HTERT RPE-1 (cell line): ENCODE measurements around the gene TOR1AIP2.

Source experiments
- in situ Hi-C: fragments of 300-500 bp; cut with MboI; formaldehyde crosslinking; loops from 4 replicates; pipeline ENCODE4 v1.14.3; 2020; ENCODE audit warnings: low sequenced_read_pairs

The TOR1AIP2 gene

DNA sequence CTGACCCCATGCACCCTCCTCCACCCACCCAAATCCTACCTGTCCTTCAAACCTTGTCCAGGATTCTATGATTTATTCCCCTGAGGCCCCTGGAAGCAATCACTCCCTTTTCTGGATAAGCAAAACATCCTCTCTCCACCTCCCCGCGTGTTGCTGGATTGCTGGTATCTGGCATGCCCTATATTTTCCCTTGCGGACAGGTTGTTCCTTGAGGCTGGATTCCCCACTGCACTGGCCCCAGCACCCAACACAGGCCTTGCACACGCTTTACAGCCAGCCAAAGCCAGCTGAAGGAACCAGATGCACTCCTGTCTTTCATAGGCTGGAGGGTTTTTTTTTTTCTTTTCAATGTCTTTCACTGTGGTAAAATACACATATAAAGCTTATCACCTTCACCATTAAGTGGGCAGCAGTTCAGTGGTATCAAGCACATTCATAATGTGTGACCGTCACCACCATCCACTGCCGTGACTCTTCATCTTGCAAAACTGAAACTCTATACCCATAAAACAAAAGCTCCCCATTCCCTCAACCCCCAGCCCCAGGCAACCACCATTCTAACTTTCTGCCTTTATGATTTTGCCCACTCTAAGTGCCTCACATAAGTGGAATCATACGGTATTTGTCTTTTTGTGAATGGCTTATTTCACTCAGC, 50.9 kb downstream of the TOR1AIP2 start:
- in situ Hi-C loops: no loop called here

DNA sequence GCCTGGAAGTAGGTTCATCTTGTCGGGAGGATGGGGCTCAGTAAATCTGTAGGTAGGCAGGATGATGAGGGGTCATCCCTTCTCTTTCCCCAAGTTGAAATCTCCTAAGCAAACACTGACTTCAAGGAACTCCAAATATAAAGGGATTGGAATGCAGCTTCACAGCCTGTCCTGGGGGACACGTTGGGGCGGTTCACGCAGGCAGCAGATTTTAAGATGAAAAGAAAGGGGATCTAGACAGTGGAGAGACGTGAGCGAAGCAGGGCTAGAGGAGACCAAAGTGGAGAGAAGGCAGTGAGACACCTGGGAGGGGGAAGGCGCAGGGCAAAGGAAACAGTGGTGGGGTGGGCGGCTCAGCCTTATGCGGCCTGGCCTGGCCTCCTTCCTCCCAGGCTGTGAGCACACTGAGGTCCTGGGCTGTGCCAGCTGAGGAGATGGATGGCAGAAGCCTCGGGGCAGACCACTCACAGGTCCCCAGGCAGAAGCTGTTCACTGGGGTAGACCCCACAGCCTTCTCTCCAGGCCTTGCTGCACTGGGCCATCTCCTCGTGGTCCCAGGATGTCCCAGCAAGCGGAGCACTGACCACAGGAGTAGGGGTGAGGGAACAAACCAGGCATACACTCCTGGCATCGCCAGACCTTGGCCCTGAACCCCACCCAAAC, 51.7 kb downstream of the TOR1AIP2 start:
- in situ Hi-C loops: no loop called here

DNA sequence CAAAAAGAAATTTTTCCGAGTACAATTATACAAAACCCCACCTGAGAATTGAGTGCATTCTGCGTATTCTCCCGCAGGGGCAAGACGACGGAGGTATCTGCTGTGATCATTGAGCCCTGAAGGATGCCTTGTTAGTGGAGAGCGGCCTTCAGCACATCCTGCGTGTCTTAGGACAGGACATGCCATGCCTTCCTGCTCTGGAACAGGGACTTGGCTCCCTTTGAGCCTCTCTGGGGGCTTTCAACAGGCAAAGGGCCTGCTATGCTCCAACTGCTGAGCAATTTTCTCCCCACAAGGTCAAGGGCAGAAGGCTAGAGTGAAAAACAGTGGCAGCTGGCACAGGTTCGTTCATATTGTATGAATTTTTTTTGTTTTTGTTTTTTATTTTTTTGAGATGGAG, 52.4 kb downstream of the TOR1AIP2 start:
- in situ Hi-C loops: no loop called here

DNA sequence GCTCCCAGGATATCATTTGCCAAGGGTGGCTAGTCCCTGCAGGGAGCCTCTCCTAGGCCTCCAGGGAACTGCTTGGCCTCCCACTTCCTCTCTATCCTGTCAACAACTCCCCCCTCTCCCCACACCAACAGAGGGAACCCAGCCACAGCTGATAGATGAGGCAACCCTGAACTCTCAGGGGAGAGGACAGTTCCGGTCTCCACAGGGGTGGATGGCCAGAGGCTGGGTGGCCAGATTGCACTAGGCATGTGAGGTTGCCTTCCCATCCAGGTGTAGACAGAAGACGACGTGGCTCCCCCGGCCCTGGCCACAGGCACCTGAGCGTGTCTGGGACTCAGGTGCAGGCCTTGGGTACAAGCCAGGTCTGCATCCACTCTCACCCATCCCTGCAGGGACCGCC, 53.3 kb downstream of the TOR1AIP2 start:
- in situ Hi-C loops: no loop called here

- in situ Hi-C loops: no loop called here
These were observed 53.9 kb downstream of the TOR1AIP2 start for GRCh38 chr1:179823693-179824092.

- in situ Hi-C loops: no loop called here
These were observed 55.5 kb downstream of the TOR1AIP2 start for GRCh38 chr1:179822065-179822464.

GRCh38 chr1:179821524-179821923, 56.1 kb downstream of the TOR1AIP2 start:
- in situ Hi-C loops: no loop called here

GRCh38 chr1:179820226-179820970, 57.2 kb downstream of the TOR1AIP2 start:
- in situ Hi-C loops: no loop called here

DNA sequence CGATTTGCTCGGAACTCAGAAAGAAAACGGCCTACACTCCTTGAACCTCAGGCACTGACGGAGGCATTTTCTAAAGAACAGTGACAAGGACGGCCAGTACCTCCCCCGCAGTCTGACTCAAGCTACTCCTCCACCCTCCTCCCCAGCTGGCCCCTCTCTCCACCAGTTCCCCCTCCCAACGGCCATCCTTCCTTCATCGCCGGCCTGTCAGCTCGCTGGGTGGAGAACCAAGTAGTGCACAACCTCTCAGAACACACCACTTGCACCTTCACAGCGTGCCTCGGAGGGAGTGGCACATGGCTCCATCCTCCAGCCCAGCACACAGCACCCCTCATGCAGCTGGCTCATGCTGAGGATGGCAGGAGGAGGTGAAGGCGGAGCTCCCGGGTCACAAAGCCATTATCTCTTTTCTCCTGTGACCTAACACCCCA, 58.8 kb downstream of the TOR1AIP2 start:
- in situ Hi-C loops: no loop called here

- in situ Hi-C loops: no loop called here
These were observed 59.3 kb downstream of the TOR1AIP2 start for GRCh38 chr1:179818260-179818659.

- in situ Hi-C loops: no loop called here
These were observed 59.8 kb downstream of the TOR1AIP2 start for GRCh38 chr1:179817789-179818188.

- in situ Hi-C loops: no loop called here
These were observed 60.5 kb downstream of the TOR1AIP2 start for GRCh38 chr1:179817056-179817455.

GRCh38 chr1:179816196-179816960, 61.2 kb downstream of the TOR1AIP2 start:
- in situ Hi-C loops: no loop called here

GRCh38 chr1:179815641-179816040, 62.0 kb downstream of the TOR1AIP2 start:
- in situ Hi-C loops: no loop called here

- in situ Hi-C loops: no loop called here
These were observed 63.1 kb downstream of the TOR1AIP2 start for GRCh38 chr1:179814546-179814838.

DNA sequence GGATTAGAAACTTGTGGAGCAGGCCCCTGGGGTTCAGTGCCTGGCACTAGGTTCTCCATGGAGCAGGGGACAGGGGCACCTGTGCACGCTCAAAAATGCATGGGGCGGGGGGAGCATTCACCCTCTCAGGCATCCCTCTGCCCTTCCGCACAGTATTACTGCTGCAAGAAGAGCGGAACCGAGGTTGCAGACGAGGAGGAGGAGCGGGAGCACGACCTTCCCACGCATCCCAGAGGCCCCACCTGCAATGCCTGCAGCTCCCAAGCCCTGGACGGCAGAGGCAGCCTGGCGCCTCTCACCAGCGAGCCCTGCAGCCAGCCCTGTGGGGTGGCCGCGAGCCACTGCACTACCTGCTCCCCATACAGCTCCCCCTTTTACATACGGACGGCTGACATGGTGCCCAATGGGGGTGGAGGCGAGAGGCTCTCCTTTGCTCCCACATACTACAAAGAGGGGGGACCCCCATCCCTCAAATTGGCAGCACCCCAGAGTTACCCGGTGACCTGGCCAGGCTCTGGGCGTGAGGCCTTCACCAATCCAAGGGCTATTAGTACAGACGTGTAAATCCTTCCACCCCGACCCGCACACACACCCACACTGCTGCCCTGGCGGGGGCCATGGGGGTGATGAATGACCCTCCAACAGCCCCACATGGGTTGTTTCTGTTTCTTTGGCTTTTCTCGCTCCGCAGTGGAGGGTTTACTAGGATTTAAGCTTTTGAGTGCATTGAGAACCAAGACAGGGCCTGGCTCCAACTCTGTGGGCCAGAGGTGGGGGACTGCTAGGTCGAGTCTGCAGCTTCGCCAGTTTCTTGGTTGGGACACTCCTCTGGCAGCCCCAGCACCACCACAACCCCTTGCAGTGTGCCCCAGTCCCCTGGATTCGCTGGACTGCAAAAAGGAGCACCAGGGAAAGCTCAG, 63.7 kb downstream of the TOR1AIP2 start:
- in situ Hi-C loops: no loop called here

DNA sequence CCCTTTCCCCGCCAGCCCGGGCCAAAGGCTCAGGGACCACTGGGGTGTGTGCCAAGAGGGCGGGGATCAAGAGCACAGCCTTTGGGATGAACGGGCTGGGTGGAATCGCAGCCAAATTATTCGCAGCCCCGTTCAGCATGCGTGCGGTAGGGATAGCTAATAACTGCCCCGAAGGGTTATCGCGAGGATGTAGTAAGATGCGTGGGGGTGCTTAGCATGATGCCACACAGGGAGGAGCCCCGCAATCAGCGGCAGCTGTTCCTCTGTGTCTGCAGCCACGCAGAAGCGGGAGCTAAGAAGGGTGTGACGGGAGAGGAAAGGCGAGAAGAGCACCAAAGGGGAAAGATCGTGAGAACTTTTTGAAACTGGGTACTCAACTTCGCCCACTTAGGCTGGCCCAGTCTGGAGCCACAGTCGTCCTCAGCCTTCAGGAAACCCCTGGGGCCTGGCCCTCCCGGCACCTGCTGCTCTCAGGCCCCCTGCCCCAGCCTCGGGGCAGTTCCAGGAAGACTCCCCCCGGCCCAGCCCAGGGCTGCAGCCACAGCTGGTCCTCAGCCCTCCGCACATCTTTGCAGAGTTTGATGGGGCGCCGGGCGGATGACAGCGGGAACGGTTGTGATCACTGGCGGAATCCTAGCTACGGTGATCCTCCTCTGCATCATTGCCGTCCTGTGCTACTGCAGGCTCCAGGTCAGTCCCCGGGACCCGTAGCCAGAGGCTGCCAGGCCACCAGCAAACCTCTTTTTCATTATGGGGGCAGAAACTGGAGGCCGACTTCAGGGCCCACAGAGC, 64.9 kb downstream of the TOR1AIP2 start:
- in situ Hi-C loops: no loop called here

GRCh38 chr1:179810367-179810715, 67.3 kb downstream of the TOR1AIP2 start:
- in situ Hi-C loops: no loop called here

DNA sequence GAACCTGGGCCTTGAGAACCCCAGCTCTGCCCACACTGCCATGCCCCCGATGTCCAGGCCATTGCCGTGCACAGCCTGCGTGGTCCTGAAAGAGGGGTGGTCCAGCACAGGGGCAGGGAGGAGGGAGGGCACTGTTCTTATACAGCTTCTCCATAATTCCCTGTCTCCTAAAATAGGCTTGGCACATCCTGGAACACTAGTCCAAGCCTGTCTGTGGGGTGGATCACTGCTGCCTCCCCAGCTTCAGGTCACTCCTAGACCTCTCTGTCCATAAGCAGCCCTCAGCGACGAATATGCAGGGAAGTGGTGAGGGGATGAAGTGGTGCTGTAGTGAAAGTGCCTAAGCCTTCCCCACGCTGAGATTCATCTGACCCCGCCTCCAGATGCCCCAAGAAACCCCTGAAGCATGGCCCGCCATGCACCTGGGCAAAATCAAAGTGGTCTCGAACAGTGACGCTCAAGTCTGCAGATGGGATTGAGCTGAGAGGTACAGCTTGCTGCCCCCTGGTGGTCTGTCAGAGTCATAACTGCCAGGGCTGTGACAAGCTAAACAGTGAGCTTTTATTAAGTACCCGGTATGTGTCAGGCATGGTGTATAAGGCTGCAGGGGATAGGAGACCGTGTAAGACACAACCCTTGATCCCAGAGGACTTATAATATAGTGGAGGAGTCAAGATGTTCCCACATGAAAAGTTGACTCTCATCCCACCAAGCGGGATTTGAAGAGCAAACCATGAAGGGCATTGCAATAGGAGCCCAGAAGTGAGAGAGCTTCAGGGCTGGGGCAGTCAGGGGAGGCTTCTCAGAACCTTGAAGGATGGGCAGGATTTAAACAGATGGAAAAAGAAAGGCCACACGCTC, 67.9 kb downstream of the TOR1AIP2 start:
- in situ Hi-C loops: no loop called here
